ENCODE measurements around the gene SLC2A9. TPM values are rescaled to one million over a fixed set of nuclear protein-coding genes. Genes with fewer than 3 reads are reported as not detected.

SLC2A9 gene
- total and polyA plus RNA-seq, 2 experiments from 2014 or later, result 6.2 to 7.8 TPM

DNA sequence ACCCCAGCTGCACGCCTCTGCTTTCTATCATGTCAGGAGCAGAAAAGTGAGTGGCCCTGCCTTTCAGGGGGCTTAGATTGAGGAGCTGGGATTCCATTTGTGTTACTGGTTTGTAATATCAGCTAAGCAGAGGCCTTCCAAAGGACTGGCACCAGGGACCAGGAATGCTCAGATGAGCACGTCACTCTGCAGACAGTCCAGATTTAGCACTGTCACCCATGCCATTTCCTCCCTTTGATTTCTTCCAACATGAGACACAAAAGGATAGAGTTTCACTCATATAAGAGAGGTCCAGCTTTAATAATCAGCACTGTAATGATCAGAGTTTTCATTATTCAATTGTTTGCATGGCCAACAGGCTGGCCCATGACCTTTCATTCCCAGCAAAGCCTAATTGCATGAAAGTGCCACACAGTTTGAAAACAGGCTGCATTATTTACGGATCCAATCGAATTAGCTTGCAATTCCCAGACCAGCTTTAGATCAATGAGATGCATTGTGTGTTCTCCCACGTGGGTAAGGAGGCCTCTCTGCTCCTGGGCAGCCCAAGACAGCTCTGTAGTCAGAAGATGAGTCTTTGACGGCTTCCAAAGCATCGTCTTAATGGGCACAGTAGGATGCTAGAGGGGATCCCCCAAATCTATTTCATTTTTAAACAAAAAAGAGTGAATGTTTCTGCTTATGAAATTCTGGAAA is 9.8 kb upstream of the SLC2A9 start:
- Histone ChIP-seq H4K20me1 (ENCODE audit: insufficient read depth, poor library complexity, severe bottlenecking) (no peaks in the 10 kb centered on the region), H3K4me1 (ENCODE audit: insufficient read depth) (peaks cover 19% of the 10 kb centered on the region), H3K4me3 (no peak overlapping the region), H3K4me2 (no peak overlapping the region), H3K9me2 (replicated peaks; ENCODE audit: insufficient read depth) (no peaks in the 10 kb centered on the region), H3K9me3 (ENCODE audit: low read depth) (no peaks in the 10 kb centered on the region), H2AFZ (no peak overlapping the region), H3K27ac (no peak overlapping the region), H3K36me3 (replicated peaks; ENCODE audit: insufficient read depth, low read depth) (no peaks in the 10 kb centered on the region), H3K27me3 (no peaks in the 10 kb centered on the region), H3K79me2 (no peaks in the 10 kb centered on the region)
- no peak for DNase-seq (ENCODE audit: low spot score)
- TF ChIP-seq EZH2phosphoT487 (IDR thresholded peaks at IDR 0.05; ENCODE audit: low read depth, severe bottlenecking, unreplicated experiment) (no peak), CTCF (IDR thresholded peaks at IDR 0.05; ENCODE audit: poor library complexity) (no peak), EZH2 (IDR thresholded peaks at IDR 0.05; ENCODE audit: borderline replicate concordance) (no peak)
- 69% methylated on average over 7 of the region's 7 CpGs for WGBS (ENCODE audit: low lambda C conversion rate, missing lambda C conversion rate)

- no peak overlapping the region for H3K27ac ChIP-seq
- no peak overlapping the region for H3K4me2 ChIP-seq
- no peaks in the 10 kb centered on the region for H3K9me3 ChIP-seq (ENCODE audit: low read depth)
- H3K4me3 ChIP-seq, result no peak overlapping the region
- TF ChIP-seq EZH2phosphoT487 (IDR thresholded peaks at IDR 0.05; ENCODE audit: low read depth, severe bottlenecking, unreplicated experiment) (no peak), EZH2 (IDR thresholded peaks at IDR 0.05; ENCODE audit: borderline replicate concordance) (no peak), CTCF (IDR thresholded peaks at IDR 0.05; ENCODE audit: poor library complexity) (no peak)
- no peaks in the 10 kb centered on the region for H4K20me1 ChIP-seq (ENCODE audit: insufficient read depth, poor library complexity, severe bottlenecking)
- H3K4me1 ChIP-seq (ENCODE audit: insufficient read depth), result peaks cover 19% of the 10 kb centered on the region
- H3K36me3 ChIP-seq (replicated peaks; ENCODE audit: insufficient read depth, low read depth), result no peaks in the 10 kb centered on the region
- no peak overlapping the region for H2AFZ ChIP-seq
- H3K27me3 ChIP-seq, result no peaks in the 10 kb centered on the region
- no peak for DNase-seq (ENCODE audit: low spot score)
- 99% methylated on average over 4 of the region's 4 CpGs for WGBS (ENCODE audit: low lambda C conversion rate, missing lambda C conversion rate)
- no peaks in the 10 kb centered on the region for H3K9me2 ChIP-seq (replicated peaks; ENCODE audit: insufficient read depth)
- no peaks in the 10 kb centered on the region for H3K79me2 ChIP-seq
Observed at GRCh38 chr4:10029403-10029802, 8.1 kb upstream of the SLC2A9 start.

DNA sequence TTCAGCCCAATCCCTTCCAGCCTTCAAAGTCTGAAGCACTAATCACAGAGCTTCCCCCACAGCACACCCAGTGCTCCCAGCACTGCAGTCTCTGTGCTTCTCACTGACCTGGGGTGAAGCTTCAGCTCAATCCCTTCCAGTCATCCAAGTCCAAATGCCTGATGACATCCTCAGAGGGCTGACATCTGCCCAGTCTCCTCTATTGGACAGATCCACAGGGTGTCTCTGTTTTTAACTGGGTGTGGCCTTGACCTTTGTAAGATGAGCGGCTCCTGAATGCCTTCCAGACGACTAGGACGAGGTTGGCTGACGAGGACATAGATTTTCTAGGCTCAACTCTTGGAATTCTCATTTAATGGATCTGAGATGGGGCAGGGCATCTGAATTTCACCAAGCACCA is 7.6 kb upstream of the SLC2A9 start:
- Histone ChIP-seq H3K9me3 (ENCODE audit: low read depth) (no peaks in the 10 kb centered on the region), H3K27me3 (no peaks in the 10 kb centered on the region), H3K4me3 (no peak overlapping the region), H4K20me1 (ENCODE audit: insufficient read depth, poor library complexity, severe bottlenecking) (no peaks in the 10 kb centered on the region), H3K4me1 (ENCODE audit: insufficient read depth) (peaks cover 19% of the 10 kb centered on the region), H3K36me3 (replicated peaks; ENCODE audit: insufficient read depth, low read depth) (no peaks in the 10 kb centered on the region), H3K4me2 (no peak overlapping the region), H2AFZ (no peak overlapping the region), H3K79me2 (no peaks in the 10 kb centered on the region), H3K27ac (no peak overlapping the region), H3K9me2 (replicated peaks; ENCODE audit: insufficient read depth) (no peaks in the 10 kb centered on the region)
- 55% methylated on average over 4 of the region's 4 CpGs for WGBS (ENCODE audit: low lambda C conversion rate, missing lambda C conversion rate)
- DNase-seq (ENCODE audit: low spot score), result no peak
- TF ChIP-seq EZH2phosphoT487 (IDR thresholded peaks at IDR 0.05; ENCODE audit: low read depth, severe bottlenecking, unreplicated experiment) (no peak), CTCF (IDR thresholded peaks at IDR 0.05; ENCODE audit: poor library complexity) (no peak), EZH2 (IDR thresholded peaks at IDR 0.05; ENCODE audit: borderline replicate concordance) (no peak)

Data from hepatocyte (in vitro differentiated cells).